Stimulated activated CD8-positive, alpha-beta memory T cell treated with anti-CD3 and anti-CD28 coated beads, Interleukin-15, amount 100 ng/mL, for 48 hours (primary cell): ENCODE measurements around the gene NECAB3.

Experiments used
- DNase-seq, 2 donors: peaks; one replicate each; pipeline ENCODE4 v3.0.0-alpha.2; 2020; ENCODE audit warnings: low read depth in 2 of 2

NECAB3 gene

GRCh38 chr20:33697129-33697528 lies 22.9 kb upstream of the NECAB3 start:
- DNase-seq: no peak

GRCh38 chr20:33696448-33696847 lies 22.2 kb upstream of the NECAB3 start:
- DNase-seq: no peak

- DNase-seq: no peak
Observed at GRCh38 chr20:33694639-33695012, 20.4 kb upstream of the NECAB3 start.

GRCh38 chr20:33693741-33694638 lies 19.8 kb upstream of the NECAB3 start:
- no peak for DNase-seq

- no peak for DNase-seq
Observed at GRCh38 chr20:33693289-33693688, 19.1 kb upstream of the NECAB3 start.

GRCh38 chr20:33689973-33690372 lies 15.7 kb upstream of the NECAB3 start:
- DNase-seq: peak; percentile 57 to 58

- DNase-seq: no peak
Observed at GRCh38 chr20:33689493-33689892, 15.3 kb upstream of the NECAB3 start.

- no peak for DNase-seq
Observed at GRCh38 chr20:33688938-33689424, 14.8 kb upstream of the NECAB3 start.

GRCh38 chr20:33687993-33688937 lies 14.0 kb upstream of the NECAB3 start:
- DNase-seq: no peak

- DNase-seq: no peak
Observed at GRCh38 chr20:33687370-33687915, 13.2 kb upstream of the NECAB3 start.

- DNase-seq: no peak
Observed at GRCh38 chr20:33686984-33687366, 12.7 kb upstream of the NECAB3 start.

GRCh38 chr20:33686100-33686983 lies 12.1 kb upstream of the NECAB3 start, which contains the start of gene E2F1:
Gene E2F1, minus strand, starts transcription at chr20:33686385. Its CDS starts 121 bp downstream, at chr20:33686264.
- peak; percentile 95 to 96 for DNase-seq

- peak; percentile 67 to 68 for DNase-seq
Observed at GRCh38 chr20:33685328-33686099, 11.3 kb upstream of the NECAB3 start.

GRCh38 chr20:33684533-33685327 lies 10.5 kb upstream of the NECAB3 start:
- no peak for DNase-seq

GRCh38 chr20:33681728-33682353 lies 7.6 kb upstream of the NECAB3 start:
- DNase-seq: peak in 1 of 2 donors; percentile 32

- no peak for DNase-seq
Observed at GRCh38 chr20:33681288-33681687, 7.1 kb upstream of the NECAB3 start.

GRCh38 chr20:33680686-33681085 lies 6.5 kb upstream of the NECAB3 start:
- no peak for DNase-seq

- DNase-seq: peak; percentile 51 to 53
Observed at GRCh38 chr20:33679758-33680485, 5.7 kb upstream of the NECAB3 start.
